GM19438 (cell line): ENCODE results near the gene GP1BB.
"Not testable (repeated sequence)": the region's sequence is repeated elsewhere in the genome, so short reads cannot be mapped to it uniquely, and the experiment has no call there.

Experiments
- ATAC-seq: cut with Tn5 transposase; IDR thresholded peaks from one replicate; pipeline ENCODE4 v1.9.1; 2021; ENCODE audit warnings: low read depth; ENCODE audit not compliant: unreplicated experiment

The GP1BB gene

DNA sequence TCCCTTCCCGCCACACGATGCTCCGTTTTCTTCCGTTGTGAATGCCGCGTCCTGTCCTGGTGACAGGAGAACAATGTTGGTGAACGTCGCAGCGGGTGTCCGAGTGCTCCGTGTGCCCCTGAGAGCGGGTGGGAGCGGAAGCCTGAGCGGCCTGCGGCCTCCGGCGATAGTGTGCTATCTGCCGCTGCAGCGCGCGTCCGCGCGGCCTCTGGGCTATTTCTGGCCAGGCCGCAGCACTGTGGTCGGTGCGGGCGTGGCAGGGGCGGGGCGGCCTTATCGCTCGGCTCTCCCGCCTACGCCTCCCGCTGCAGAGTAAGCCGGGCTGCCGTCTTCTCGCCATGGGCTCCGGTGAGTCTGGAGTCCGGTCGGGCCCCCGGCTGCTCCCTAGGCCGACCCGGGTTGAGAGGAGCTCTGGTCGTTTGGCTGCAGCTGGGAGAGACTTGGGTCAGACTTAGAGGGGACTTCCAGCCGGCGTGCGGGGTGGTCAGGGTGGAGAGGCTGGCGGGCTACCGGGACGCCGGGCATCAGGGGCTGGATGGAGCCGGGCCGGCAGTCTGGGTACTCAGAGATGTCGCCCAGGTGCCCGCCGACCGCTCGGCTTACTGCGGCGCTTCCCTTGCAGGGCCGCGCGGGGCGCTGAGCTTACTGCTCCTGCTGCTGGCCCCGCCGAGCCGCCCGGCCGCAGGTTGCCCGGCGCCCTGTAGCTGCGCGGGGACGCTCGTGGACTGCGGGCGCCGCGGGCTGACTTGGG, at the start of gene GP1BB:
TSS of gene GP1BB (plus strand) at position 308 of the 751 bp plus-strand sequence. CDS start at position 339, 31 bp downstream.
- ATAC-seq, result no peak

DNA sequence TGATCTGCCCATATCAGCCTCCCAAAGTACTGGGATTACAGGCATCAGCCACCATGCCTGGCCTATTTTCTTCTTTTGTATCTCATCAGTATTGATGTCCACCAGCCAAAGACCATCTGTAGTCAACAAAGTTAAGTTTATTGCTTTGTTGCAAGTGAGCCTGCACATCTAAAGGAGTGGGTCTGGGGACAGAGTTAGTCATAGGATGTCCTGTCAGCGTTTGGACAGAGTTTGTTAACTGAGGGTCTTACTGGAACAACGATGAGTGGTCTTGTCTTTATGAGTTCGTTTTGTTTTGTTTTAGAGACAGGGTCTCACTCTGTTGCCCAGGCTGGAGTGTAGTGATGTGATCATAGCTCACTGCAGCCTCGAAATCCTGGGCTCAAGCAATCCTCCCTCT, 49.7 kb upstream of the GP1BB start:
- no peak for ATAC-seq

DNA sequence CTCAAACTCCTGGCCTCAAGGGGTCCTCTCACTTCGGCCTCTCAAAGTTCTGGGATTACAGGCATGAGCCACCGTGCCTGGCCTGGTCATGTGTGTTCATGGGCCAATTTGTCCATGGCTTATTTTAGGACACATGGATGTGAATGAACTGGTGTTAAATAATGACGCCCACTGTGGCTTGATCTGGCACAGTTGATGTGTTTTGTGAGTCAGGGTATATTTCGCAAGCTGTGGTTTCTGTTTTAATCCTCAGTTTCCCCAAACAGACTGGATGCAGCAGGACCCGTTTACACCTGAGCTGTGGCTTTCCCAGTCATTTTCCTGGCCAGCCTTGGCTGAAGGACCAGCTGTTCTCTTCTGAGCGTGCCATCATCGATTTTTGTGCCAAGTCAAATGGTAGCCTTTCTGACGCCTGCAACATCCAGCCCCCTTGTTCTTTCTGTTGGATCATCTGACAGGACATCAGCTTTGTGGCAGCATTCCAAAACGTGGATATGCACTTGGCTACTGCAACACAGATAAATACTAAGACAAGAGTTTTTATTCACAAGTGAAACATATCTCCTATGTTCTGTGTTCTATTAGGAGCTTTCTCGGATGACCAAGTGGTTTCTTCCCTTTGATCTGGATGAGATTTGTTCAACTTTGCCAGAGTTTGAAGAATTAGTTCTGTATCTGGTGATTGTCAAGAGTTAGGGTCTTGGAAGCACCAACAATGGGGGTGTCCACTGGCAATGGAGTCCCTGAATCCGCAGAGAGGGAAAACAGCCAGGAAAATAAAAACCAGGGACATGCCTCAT, 49.0 kb upstream of the GP1BB start:
- no peak for ATAC-seq

DNA sequence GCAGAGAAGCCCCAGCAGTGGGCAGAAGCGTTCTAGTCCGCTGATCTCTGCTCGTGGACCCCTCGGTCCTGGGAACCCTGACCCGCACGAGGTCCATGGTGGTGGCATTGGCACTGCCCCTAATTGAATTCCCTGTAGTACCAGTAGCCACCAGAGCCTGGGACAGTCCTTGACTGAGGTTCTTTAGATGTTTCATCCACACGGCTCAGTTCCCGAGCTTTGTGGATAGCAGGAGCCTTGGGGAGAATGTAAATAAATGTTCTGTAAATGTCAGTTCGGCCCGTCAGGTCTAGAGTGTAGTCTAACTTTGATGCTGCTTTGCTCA, 48.4 kb upstream of the GP1BB start:
- ATAC-seq, result no peak

DNA sequence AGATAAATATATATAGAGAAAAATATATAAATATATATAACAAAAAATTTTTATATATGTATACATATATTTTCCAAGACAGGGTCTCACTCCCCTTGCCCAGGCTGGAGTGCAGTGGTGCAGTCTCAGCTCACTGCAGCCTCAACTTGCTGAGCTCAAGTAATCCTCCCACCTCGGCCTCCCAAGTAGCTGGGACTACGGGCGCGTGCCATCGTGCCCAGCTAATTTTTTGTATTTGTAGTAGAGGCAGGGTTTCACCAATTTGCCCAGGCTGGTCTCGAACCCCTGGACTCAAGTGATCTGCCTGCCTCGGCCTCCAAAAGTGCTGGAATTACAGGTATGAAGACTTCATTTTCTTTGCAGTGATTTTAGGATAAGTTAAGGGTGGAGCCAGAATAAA, 47.9 kb upstream of the GP1BB start:
- ATAC-seq, result no peak

DNA sequence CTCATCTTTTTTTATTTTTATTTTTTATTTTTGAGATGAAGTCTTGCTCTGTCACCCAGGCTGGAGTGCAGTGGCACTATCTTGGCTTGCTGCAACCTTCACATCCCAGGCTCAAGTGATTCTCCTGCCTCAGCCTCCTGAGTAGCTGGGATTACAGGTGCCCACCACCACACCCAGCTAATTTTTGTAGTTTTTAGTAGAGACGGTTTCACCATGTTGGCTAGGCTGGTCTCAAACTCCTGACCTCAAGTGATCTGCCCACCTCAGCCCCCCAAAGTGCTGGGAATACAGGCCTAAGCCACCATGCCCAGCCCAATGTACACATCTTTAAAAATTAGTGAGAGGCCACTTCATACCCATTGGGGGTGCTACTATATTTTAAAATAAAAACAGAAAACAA, 46.9 kb upstream of the GP1BB start:
- not testable (repeated sequence) for ATAC-seq

DNA sequence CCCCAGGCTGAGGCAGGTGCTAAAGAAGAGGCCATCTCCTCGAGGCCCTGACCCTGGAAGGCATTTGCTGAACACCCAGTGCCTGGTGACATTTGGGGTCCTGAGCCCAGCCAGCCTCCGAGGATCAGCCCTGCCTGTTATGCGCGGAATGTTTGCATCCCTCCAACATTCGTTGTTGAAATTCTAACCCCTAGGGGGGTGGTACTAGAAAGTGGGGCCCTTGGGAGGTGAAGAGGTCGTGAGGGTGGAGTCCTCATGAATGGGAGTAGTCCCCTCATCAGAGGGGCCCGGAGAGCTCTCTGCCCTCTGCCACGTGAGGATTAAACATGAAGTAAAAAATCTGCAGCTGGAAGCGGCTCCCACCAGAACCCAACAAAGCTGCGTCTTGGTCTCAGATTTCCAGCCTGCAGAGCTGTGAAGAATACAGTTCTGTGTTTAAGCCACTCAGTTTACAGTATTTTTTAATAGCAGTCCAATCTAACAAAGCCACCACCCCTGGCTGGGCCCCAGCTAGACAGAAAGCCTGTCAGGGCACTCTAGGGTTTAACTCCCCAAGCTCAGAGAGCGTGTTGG, 44.3 kb upstream of the GP1BB start:
- no peak for ATAC-seq

DNA sequence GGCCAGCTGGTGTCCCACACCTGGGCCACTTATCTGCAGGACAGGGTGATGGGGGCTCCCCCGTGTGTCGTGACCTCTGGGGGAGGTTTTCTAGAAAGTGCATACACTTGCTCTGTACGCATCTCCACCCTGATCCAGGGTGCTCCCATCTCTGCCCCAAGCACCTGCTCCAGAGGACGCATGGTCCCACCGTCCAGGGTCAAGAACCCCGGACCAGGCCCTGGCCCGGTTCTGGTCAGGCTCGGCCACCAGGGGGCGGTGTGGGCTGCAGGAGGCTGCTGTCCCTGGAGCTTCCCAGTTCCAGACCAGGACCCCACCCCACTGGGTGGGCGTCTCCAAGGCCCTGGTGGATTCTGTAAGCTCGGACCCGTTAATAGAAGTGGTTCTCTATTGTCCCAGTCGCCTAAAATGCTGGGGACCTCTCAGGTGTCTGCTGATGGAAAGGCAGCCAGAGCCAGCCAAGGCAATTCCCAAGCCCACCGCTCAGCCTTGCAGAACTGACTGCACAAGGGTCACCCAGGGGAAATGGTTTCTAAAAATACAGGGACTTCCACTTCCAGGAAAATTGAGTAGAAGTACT, 43.7 kb upstream of the GP1BB start:
- ATAC-seq, result no peak

DNA sequence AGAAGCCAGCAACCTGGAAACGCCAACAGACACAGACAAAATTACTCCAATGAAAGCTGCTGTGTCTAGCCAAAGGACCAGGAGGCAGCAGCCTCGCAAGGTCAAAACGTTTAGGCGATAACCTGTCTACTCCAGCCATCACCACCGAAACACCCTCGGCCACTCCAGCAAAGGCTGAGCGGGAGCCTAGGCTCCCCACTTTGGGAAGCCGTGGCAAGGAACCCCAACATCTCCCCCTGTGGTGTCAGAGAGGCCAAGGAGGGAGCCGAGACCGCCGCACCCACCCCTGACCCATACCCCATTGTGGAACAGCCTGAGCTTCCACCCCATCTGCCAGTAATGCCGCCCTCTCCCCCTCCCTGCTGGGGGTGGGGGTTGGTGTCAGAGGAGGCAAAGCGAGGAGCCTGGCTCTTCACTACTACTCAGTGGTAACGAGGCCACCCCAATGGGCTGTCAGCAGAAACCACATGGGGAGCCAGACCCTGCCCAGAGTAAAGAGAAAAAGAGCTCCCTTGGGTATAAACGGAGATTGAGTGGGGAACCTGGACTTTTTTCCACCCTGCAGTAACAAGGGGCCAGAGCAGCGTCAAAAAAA, 43.0 kb upstream of the GP1BB start:
- ATAC-seq, result no peak

DNA sequence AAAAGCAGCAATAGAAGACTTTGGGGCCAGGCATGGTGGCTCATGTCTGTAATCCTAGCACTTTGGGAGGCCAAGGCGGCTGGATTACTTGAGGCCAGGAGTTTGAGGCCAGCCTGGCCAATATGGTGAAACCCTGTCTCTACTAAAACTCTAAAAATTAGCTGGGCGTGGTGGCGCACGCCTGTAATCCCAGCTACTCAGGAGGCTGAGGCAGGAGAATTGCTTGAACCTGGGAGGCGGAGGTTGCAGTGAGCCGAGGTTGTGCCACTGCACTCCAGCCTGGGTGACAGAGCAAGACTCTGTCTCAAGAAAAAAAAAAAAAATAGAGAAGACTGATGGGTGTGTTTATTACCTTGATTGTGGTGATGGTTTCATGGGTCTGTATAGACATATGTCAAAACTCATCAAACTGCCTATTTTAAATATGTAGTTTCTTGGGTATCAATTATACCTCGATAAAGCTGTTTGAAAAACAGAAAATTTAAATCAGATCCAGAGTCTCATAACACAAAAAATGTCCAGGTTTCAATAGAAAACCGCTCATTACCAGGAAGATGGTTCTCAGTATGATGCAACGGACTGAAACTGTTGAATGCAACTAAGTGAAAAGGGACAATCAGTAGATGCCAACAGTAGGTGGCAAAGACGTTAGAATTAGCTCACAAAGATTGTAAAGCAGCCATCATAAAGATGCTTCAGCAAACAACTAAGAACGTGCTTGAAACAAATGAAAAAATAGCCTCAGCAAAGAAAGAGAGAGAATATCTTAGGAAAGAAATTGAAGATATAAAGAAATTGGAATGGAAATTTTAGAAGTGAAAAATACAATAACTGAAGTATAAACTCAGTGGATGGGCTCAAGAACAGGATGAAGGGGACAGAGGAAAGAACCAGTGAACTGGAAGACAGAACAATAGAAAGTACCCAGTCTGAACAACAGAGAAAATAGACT, 42.2 kb upstream of the GP1BB start:
- ATAC-seq, result no peak

DNA sequence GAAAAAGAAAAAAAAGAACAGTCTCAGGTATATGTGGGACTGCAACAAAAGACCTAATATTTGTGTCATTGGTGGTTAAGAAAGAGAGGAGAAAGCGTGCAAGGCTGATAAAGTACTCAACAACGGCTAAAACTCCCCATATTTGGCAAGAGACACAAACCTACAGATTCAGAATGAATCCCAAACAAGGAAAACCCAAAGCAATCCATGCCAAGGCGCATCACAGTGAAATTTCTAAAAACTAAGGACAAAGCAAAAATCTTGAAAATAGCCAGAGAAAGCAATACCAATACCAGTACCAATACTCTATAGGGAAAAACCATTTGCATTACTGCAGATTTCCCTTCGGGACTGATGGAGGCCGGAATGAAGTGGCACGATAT, 41.5 kb upstream of the GP1BB start:
- ATAC-seq, result no peak

DNA sequence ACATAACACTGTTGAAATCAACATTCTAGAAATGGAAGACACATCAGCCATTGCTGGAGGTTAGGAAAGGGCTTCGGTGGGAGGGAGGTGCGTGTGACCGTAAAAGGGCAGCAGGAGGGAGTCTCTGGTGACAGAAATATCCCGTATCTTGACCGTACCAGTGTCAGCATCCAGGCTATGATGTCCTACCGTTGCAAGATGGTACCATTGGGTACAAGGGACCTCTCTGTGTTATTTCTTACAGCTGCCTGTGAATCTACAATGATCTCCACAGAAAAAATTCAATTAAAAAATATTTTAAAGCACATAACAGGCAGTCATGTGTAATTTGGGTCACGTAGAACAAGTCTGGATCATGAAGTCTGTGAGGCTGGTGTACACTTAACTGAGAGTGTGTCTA, 36.4 kb upstream of the GP1BB start:
- no peak for ATAC-seq

DNA sequence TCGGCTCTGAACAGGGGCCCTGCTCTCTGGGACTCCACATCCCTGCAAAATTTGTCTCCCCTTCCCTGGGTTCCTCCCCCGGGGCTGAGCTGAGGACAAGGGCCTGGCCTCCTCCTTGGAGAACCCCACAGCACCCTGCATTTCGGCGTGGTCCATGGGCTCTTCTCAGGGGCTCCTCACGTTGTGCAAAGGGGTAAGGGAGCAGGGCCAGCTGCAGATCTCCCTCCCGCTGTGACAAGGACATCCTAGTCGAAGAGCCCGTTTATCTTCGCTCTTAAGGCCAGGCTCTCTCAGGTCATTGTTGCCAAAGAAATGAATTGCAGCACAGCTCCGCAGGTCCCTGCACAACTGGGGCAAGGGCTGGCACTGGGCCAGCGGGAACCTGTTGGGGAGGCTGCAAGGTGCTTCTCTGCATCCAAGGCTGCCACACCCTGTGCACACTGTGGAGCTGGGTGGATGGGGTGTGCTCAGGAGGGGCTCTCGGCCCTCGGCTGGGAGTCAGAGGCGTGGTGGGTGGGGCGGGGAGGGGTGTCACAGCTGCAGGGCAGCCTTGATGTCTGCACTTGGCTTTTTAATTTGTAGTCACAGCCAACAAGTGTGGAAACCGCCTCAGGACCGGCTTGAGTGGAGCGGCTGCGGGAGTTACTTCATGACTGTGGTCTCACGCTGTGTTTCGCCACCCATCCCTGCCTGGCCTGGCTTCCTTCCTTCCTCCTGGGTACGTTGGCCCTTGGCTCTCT, 35.6 kb upstream of the GP1BB start:
- ATAC-seq, result no peak

DNA sequence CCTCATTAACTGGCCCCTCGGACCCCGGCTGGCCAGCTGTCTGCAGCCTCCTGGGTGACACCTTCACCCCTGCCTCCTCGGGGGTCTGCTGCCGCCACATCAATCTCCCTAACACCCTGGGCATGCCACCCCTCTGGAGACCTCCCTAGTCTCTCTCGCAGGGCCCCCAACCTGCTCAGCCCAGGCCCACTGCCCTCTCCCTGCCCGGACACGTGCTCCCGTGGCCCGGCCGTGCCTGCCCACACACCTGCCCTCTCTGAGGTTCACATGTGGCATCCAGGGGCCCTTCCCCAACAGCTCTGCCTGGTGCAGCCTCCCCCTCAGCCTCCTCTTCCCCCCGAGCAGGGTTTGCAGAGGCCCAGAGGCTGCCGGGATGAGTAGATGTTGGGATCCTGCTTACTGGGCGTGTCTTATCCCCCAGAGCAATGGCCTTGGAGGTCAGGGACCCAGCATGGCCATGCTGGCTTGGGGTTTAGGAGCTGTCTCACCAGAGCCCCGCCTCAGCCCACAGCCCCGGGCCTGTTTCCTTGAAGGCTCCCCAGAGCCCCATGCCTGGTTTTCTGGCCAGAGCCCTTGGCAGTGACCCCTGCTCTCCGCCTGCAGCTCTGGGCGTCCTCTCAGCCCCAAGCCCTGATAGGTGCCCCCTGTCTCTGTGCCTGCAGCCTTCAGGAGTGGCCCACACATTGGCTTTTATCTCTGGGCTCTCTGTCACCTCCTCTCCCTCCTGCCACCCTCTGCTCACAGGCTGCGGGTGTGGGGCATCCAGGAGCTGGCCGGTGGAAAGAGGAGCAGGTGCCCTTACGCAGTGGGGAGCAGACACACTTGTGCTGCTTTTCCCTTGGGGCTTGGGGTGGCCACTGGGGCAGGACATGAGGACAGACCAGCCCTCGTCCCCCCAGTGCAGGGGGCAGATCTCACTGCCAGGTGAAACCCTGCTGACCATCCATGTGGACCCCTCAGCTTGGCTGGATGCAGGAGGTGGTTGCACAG, 34.7 kb upstream of the GP1BB start:
- no peak for ATAC-seq

DNA sequence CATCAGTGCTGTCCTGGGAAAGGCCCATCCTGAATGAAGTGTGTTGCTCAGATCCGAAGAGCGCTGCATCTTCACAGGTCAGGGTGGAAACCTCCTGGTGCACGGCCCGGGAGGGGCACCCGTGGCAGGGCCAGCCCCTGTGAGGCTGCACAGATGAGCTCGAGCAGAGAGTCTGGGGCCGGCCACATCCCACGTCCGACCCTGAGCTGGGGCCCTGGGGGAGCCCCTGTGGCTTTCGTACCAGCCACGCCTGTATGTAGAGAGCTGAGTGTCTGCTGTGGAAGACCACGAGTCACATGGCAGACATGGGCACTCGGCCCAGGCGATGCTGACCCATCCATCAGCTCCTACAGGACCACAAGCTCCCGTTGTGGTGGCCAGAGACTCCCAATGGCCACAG, 33.9 kb upstream of the GP1BB start:
- ATAC-seq, result no peak

DNA sequence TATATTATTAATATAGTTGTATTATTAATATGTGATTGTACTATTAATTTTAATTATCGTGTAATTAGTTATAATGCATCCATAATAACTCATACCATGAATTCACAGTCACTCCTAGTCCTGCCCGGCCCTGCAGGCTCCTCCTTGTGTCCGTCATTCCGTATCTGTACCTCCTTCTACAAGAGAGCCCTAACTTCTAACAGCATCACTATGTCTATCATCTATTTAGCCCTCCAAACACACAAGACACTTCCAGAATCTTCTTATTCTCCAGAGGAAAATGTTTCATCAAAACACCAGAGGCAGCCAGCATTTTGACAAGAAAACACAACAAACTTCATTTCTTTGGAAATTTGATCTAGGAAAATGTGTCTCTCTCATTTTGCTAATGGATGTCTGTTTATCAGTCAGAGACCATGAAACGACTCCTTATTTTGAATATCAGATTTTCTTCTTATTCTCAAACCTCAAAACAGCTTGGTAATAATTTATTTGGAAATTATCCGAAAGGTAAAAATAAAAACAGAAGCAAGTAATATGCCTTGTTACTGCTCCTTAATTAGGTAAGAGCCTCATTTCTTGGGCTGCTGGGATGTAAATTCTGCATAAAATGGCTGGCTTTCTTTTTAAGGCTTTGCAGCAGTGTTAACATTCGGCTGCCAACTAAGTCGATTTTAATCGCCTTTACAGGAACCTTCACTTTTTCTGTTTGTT, 32.2 kb upstream of the GP1BB start:
- ATAC-seq, result no peak

DNA sequence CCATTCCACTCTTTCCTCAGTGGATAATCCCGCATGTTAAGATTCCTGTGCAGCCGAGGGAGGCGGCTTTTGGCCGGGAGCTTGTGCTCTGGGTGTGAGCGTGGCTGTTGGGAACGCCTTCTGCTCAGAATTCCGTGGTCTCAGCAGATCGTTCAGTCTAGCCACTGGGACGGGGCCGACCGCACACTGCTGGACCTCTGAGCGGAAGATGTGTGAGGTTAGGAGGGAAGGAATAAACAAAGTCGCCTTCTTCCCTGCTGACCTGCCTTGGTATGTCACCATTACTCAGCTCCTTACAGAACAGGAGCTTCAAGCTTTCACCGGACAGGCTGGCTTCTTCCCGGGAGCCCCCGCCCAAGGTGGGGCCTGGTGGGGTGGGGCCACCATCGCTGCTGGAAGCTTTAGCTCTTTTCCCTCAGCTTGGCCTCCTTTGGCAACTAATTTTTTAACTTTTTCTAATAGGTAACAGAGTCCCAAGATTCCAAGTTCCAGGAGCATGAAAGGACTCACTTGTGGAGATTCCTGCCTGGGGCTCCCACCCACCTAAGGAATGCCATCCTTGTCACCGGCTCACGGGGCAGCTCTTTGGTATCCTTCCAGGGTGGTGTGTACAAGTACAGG, 31.5 kb upstream of the GP1BB start:
- no peak for ATAC-seq
